DMS 273 (cell line): ENCODE results near the gene QPCT.
"Not testable (repeated sequence)": the region's sequence is repeated elsewhere in the genome, so short reads cannot be mapped to it uniquely, and the experiment has no call there.

Experiments used
- DNase-seq: peaks from one replicate; lab custom pipeline; 2025; ENCODE audit not compliant: unreplicated experiment; lab: John Stamatoyannopoulos, UW

QPCT gene

GRCh38 chr2:37389989-37390765, 45.7 kb downstream of the QPCT start:
- peak; percentile 86 for DNase-seq

DNA sequence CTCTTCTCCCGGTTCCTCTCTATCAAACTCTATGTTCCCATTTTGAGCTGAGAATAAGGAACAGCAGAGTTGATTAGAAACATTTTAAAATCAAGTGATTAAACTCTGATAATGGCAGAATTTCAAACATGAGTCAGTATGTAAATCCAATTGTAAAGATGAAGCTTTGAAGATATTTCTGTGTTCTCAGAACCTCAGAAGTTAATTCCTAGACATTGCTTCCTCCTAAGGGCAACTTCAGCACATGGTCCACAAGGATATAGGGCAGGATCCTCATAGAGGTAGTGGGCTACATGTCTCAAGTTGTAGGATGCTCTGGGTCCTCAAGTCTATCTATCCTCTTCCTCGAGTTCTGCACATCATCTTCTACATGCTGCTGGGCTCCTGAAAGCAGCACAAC, 46.3 kb downstream of the QPCT start:
- no peak for DNase-seq

DNA sequence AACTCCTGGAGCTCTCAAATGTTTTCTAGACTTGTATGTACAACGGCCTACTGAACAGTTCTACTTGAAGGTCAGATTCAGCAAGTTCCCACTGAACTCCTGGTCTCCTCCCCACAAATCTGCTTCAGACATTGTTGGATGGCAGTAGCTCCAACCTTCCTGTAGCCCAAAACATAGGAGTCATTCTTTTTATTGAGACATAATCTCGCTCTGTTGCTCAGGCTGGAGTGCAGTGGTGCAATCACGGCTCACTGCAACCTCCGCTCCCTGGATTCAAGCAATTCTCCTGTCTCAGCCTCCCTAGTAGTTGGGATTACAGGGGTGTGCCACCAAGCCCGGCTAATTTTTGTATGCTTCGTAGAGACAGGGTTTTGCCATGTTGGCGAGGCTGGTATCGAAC, 47.3 kb downstream of the QPCT start:
- no peak for DNase-seq

- no peak for DNase-seq
These were observed 48.0 kb downstream of the QPCT start for GRCh38 chr2:37392428-37392827.

GRCh38 chr2:37394263-37394662, 49.8 kb downstream of the QPCT start:
- no peak for DNase-seq

DNA sequence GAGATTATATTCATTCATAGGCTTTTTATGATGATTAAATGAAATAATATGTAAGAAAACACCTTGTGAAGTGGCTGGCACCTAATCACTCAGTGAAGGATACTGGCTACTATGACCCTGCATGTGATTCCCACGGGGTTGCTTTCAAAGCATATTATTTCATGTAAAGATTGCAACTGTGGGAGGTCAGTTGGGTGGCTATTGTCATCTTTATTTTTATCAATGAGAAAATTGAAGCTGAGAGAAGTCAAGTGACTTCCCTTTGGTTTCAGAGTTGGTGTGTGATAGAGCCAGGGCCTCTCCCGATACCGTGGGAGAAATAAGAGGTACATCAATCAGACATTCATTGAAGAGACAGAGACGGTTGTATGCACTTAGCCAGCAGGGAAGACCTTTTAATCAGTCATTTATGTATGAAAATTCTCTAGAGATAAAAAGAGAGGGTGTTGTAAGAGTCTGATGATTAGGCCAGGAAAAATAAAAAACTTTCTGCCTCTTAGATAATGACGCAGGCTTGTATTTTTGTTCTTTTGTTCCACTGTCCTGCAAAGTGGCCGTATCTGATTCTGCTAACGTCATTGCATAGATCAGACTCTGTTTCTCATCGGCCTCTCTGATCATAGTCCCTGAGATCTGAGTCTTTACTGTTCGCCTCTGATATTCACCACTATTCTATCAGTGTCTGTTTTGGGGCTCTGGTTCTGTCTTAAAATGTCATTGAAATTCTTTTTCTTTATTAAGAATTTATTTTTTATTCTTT, 50.5 kb downstream of the QPCT start:
- DNase-seq: no peak

DNA sequence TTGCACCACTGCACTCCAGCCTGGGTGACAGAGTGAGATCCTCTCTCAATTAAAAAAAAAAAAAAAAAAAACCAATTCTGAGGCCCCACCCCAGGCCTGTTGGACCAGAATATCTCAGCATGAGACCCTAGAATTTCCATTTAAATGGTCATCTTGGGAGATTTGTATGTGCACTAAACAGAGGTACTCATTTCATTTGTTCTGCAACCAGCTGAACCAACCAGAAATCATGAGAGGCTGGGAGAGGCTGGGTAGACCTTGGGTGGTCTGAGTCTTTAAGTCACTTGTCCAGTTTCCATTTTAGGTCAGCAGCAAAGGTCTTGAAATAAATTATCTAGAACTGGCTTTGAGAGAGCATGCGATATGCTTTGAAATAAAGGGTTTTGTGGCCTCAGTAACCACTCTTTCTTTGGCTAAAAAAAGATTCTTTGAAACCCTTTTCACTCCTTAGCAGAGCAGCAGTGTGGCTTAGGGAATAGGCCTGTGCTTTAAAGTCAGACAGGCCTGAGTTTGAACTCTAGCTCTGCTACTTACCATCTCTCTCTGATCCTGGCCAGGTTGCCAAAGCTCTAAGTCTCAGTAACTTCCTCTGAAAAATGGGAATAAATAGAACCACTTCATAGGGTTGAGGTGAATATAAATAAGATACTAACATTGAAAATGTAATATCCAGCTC, 52.6 kb downstream of the QPCT start:
- DNase-seq: no peak

DNA sequence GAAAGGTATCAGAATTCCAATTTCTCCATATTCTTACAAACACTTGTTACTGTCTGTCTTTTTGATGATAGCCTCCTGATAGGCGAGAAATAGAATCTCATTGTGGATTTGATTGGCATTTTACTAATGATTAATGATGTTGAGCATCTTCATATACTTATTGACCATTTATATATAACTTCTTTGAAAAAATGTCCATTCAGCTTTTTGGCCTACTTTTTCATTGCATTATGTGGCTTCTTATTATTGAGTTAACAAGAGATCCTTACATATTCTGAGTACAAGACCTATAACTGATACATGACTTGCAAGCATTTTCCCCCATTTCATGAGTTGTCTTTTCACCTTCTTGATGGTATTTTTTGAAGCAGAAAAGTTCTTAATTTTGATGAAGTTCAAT, 54.6 kb downstream of the QPCT start:
- no peak for DNase-seq

GRCh38 chr2:37400041-37400440, 55.6 kb downstream of the QPCT start:
- DNase-seq: no peak

DNA sequence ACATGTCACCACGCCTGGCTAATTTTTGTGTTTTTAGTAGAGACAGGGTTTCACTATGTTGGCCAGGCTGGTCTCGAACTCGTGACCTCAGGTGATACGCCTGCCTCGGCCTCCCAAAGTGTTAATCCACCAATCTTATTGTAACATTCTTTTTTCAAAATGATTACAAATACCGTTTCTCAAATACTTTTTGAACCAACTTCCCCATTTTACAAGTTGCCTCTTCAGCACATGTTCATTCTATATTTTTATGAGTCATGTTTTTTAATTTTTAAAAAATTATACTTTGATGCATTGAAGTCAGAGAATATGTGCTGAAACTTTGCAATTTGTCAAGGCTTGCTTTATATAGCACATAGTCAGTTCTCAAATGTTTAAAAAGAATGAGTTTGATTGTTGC, 58.2 kb downstream of the QPCT start:
- DNase-seq: no peak

DNA sequence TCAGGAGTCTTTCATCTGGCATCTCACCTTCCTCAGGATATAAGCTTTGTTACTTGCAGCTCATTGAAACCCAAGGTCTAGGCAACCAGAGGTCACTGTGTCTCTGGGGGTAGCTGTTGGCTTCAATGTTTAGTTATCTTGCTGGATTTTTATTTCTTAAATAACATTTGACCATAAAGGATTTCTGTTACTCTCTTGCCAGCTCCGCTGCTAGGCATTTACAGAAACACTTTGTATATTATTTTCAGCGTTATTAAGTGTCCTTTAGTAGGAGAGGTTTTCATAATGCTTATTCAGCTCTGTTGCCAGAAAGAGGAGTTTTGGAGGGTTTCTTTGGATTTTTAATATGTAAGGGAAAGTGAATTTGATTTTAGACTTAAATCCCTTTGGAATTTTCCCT, 61.4 kb downstream of the QPCT start:
- no peak for DNase-seq

- no peak for DNase-seq
These were observed 67.8 kb downstream of the QPCT start for GRCh38 chr2:37412231-37412630.

DNA sequence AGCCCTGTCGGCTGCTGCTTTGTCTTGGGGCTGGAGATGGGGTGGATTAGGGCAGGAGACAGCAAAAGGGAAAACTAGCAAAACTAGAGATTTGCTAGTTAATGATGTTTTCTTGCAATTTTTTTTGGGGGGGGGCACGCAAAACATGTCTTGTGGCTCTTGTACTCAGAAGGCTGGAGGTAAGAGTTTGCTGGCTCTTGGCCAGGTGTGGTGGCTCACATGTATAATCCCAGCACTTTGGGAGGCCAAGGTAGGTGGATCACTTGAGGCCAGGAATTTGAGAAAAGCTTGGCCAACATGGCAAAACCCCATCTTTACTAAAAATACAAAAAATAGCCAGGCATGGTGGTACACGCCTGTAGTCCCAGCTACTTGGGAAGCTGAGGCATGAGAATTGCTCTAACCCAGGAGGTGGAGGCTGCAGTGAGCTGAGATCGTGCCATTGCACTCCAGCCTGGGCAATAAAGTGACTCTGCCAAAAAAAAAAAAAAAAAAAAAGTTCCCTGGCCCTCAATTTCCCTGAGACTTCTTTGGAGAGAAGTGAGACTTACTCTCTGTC, 69.6 kb downstream of the QPCT start:
- DNase-seq: not testable (repeated sequence)

GRCh38 chr2:37414470-37414949, 70.1 kb downstream of the QPCT start:
- peak; percentile 79 for DNase-seq

DNA sequence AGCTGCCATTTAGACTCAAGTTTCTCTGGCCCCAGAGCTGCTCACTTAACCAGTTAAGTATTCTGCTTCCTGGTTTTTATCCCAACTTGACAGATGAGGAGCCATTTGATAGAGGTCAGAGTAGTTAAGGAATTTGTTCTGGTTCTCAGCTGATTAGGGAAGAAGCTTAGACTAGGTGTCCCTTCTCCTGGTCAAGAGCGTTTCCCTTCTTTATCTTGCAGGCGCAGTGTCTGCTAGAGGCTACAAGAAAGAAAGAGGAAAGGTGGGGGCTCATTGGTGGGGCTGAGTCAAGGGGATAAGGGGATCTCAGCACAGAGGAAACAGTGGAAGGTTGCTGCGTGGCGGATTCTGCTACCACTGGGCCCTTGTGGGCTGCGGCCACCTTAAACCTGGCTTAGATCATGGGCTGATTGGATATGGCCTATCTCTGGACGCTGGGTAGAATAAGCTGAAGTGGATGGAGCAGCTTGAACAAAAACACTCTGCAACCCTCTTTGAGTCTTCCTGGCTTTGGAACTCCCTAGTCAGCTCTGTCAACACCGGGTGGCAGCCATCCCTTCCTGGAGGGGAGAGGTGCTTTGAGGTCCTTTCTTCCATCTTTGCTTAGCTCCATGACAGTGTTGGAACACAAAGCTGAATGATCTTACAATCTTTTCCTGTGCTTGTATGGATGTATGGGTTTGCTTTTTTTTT, 70.8 kb downstream of the QPCT start:
- DNase-seq: peak; percentile 50

DNA sequence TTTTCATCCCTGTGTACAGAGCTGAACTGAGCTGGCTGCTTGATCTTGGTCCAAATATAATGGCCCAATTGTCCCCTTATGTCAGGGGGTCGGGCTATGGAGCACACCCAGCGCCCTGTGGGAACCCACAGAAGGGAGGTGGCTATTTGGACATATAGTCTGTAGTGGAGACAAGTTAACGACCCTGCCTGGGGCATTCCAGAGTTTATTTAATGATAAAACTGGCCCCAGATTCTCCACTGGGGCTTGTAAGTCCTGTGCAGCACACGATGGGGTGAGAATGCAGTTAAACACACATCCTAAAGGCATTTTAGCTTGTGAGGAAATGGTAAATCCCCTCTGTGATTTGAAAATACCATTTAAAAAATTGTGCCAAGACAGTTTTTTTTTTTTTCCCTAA, 72.9 kb downstream of the QPCT start:
- DNase-seq: no peak

DNA sequence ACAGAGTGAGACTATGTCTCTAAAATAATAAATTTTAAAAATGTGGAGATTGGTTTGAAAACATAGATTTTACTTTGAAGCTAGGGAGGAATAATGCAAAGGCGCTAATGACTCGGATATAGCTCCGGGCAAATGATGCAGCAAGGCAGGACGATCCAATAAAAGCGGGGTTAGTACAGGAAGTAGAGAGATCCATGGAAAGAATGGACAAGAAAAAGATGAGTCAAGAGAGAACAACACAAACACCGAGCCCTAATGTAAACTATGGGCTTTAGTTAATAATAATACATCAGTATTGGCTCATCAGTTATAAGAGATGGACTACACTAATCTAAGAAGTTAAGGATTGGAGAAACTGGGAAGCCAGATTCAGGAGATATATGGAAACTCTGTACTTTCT, 74.5 kb downstream of the QPCT start:
- no peak for DNase-seq

DNA sequence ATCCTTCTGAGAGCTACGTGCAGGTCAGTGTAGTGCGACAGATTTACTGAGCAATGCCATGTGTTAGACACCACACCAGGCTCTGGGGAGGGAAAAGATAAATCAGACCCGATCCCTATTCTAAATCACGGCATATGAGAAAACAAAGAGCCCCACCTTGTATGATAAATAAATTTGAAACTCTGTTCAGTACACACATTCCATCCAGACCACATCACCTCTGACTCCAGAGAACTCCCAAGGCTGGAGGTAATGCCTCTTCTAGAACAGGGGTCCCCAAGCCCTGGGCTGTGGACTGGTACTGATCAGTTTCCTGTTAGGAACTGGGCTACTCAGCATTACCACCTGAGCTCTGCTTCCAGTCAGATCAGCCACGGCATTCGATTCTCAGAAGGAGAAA, 77.3 kb downstream of the QPCT start:
- DNase-seq: no peak

- DNase-seq: no peak
These were observed 78.4 kb downstream of the QPCT start for GRCh38 chr2:37422816-37423215.
